ENCODE results near the gene HS6ST2. TPM values are rescaled to one million over a fixed set of nuclear protein-coding genes. Genes with fewer than 3 reads are reported as not detected.

Gene HS6ST2
- total and polyA plus RNA-seq, 10 of the 15 experiments (the other 5 are each of a cell fraction or from before 2014, with no cell fraction given) = not detected

DNA sequence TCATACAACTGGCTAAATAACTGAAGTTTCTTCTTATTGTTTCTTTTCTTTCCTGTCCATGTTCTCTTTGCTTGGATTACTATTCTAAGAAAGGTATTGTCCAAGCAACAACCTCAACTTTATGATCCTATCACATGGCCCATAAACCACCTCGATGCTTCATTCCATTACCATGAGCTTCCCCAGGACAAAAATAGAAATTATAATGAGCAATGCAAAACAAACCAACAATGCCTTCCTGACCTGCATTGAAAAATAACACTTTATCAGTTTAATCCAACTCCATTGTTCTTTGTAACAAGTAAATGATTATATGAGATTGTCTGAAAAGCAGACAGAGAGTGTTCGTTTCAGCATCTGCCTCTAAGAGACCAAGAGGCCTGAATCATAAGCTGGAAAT, 148.8 kb downstream of the HS6ST2 start (continued):
- TF ChIP-seq, protein P1, sequence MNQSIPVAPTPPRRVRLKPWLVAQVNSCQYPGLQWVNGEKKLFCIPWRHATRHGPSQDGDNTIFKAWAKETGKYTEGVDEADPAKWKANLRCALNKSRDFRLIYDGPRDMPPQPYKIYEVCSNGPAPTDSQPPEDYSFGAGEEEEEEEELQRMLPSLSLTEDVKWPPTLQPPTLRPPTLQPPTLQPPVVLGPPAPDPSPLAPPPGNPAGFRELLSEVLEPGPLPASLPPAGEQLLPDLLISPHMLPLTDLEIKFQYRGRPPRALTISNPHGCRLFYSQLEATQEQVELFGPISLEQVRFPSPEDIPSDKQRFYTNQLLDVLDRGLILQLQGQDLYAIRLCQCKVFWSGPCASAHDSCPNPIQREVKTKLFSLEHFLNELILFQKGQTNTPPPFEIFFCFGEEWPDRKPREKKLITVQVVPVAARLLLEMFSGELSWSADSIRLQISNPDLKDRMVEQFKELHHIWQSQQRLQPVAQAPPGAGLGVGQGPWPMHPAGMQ (IDR thresholded peaks at IDR 0.05; ENCODE audit: borderline replicate concordance) = no peak
- TF ChIP-seq, protein P2, sequence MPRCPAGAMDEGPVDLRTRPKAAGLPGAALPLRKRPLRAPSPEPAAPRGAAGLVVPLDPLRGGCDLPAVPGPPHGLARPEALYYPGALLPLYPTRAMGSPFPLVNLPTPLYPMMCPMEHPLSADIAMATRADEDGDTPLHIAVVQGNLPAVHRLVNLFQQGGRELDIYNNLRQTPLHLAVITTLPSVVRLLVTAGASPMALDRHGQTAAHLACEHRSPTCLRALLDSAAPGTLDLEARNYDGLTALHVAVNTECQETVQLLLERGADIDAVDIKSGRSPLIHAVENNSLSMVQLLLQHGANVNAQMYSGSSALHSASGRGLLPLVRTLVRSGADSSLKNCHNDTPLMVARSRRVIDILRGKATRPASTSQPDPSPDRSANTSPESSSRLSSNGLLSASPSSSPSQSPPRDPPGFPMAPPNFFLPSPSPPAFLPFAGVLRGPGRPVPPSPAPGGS (IDR thresholded peaks at IDR 0.05; ENCODE audit: borderline replicate concordance, insufficient read depth, low read depth, low read length, poor library complexity, severe bottlenecking) = no peak
- TF ChIP-seq, protein P3, sequence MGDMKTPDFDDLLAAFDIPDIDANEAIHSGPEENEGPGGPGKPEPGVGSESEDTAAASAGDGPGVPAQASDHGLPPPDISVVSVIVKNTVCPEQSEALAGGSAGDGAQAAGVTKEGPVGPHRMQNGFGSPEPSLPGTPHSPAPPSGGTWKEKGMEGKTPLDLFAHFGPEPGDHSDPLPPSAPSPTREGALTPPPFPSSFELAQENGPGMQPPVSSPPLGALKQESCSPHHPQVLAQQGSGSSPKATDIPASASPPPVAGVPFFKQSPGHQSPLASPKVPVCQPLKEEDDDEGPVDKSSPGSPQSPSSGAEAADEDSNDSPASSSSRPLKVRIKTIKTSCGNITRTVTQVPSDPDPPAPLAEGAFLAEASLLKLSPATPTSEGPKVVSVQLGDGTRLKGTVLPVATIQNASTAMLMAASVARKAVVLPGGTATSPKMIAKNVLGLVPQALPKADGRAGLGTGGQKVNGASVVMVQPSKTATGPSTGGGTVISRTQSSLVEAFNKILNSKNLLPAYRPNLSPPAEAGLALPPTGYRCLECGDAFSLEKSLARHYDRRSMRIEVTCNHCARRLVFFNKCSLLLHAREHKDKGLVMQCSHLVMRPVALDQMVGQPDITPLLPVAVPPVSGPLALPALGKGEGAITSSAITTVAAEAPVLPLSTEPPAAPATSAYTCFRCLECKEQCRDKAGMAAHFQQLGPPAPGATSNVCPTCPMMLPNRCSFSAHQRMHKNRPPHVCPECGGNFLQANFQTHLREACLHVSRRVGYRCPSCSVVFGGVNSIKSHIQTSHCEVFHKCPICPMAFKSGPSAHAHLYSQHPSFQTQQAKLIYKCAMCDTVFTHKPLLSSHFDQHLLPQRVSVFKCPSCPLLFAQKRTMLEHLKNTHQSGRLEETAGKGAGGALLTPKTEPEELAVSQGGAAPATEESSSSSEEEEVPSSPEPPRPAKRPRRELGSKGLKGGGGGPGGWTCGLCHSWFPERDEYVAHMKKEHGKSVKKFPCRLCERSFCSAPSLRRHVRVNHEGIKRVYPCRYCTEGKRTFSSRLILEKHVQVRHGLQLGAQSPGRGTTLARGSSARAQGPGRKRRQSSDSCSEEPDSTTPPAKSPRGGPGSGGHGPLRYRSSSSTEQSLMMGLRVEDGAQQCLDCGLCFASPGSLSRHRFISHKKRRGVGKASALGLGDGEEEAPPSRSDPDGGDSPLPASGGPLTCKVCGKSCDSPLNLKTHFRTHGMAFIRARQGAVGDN (IDR thresholded peaks at IDR 0.05) = no peak

DNA sequence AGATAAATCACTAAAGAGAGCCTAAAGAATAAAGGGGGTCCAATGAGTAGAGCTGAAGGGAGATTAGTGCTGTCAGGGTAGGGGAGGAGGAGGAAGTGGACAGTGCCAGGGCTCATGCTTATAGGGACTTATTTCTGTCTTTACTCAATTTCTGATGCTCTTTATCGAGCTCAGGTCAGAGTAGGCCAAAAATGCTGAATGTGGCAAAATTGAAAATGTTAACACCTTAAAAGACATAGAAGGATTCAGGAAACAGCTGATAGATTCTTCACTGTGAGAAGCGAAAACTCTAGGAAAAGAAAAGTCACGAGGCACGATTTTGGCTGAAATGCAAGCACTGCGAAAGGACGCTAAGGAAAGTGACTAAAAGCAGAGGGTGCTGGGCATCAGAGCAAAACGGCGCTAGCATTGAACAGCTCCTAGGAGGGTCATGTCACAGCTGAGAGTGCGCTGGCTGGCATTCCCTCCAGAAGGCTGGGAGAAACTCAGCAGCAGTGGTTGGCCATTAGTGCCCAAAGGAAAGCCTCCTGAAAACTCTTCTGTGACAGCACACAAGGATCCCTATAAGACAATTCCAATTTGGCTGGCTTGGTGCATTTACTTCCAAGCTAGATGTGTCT, 150.9 kb downstream of the HS6ST2 start:
- Histone ChIP-seq H3K27me3 (replicated peaks in 1 of 2; ENCODE audit: control insufficient read depth in 2 of 2, insufficient read depth in 2 of 2, low read length in 1 of 2) (no peaks in the 10 kb centered on the region; a peak in 1 of 4 replicates), H2AFZ (ENCODE audit: control insufficient read depth, low read depth, low read length) (no peak overlapping the region), H3K4me2 (ENCODE audit: control insufficient read depth, insufficient read depth) (no peak overlapping the region), H3K36me3 (ENCODE audit: control insufficient read depth in 2 of 2, insufficient read depth in 2 of 2, low read length in 1 of 2) (no peaks in the 10 kb centered on the region), H3K27ac (ENCODE audit: control insufficient read depth, insufficient read depth) (no peak overlapping the region), H3K4me1 (ENCODE audit: control insufficient read depth, insufficient read depth, low read length) (no peaks in the 10 kb centered on the region), H3K9me3 (replicated peaks; ENCODE audit: control insufficient read depth, insufficient read depth, low read length) (no peaks in the 10 kb centered on the region), H4K20me1 (ENCODE audit: control insufficient read depth, insufficient read depth) (no peaks in the 10 kb centered on the region), H3K9ac (ENCODE audit: control insufficient read depth, insufficient read depth, low read length) (no peak overlapping the region), H3K4me3 (no peak overlapping the region), H3K79me2 (ENCODE audit: control insufficient read depth, insufficient read depth, low read length) (no peaks in the 10 kb centered on the region)
- no peak for DNase-seq (ENCODE audit: low read depth, low spot score)
- POLR2A ChIA-PET = no interaction called here
- no peak for FAIRE-seq
- WGBS (ENCODE audit: insufficient coverage, insufficient replicate concordance, low lambda C conversion rate, missing lambda C conversion rate) = 35% methylated on average over 9 of the region's 9 CpGs
- TF ChIP-seq TBL1XR1 (IDR thresholded peaks at IDR 0.05; ENCODE audit: low read depth, low read length) = no peak
- SMC1A ChIA-PET (ENCODE audit: uncharacterized antibody, unreplicated experiment) = interaction anchor here (0.5 kb wide), 1 partner anchor 129 kb away, joined by 3 read pairs; no protein-coding TSS in a partner anchor
- ATAC-seq = no peak
- RAD21 ChIA-PET (ENCODE audit: unreplicated experiment) = no interaction called here
- intact Hi-C loops (cut with micrococcal nuclease; ENCODE audit: unreplicated experiment) (no loop called here), in situ Hi-C loops (cut with MboI) (no loop called here)
- CTCF ChIA-PET = interaction anchor here (0.6 kb wide), 1 partner anchor 33 kb away, joined by 3 read pairs; no protein-coding TSS in a partner anchor
- no TSS peak for BruUV-seq (replicated peaks)

Measured in GM12878 (cell line).